ENCODE measurements around the gene SQSTM1. TPM values are rescaled to one million over a fixed set of nuclear protein-coding genes. Genes with fewer than 3 reads are reported as not detected.
A peak's percentile ranks its signal among the peaks of the same experiment; 100 is the strongest.

The SQSTM1 gene
- total RNA-seq, 1 experiment from 2014 or later, result 78.5 TPM

DNA sequence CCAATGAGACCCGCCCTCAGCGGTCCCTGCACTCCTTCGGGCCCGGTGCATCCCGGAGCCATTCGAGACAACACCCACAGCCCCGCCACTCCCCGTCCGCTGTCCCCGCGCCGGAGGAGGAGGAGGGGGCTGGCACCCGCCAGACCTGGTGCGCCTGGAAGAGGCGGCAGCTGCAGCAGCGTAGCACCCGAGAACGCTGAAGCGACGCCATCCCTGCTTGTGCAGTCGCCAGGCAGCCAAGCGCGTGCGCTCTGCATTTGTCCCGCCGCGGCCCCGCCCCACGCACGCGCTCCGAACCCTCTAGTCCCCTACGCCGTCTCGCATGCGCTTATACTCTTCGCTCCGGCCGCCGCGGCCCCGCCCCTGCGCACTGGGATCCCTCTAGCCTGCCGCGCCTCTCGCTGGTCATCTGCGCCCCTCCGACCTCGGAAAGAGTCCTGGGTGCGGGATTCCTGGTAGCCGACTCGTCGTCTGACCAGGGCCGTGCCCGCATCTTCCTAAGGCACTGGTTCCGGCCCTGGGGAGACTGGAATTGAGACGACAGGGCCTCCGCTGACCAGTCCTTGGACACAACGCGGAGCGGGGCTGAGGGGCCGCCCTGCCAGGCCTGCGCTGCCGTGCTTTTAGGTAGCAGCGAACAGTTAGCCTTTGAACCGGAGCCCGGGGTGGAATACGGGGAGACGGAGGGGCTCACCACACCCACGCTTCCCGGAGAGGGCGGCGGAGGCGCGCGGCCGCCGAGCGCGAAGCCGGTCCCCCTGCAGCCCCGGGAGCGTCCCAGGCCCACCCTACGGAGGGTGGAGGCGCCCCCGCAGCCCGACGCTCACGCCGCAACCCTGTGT lies 38.1 kb downstream of the SQSTM1 start, which contains the start of gene MRNIP (continued):
- no peak for TF ChIP-seq ZNF425 (CRISPR knock-in tag; conservative IDR thresholded peaks at IDR 0.05)
- TF ChIP-seq MXD4 (CRISPR knock-in tag; IDR thresholded peaks at IDR 0.05; ENCODE audit: borderline replicate concordance), result no peak
- TF ChIP-seq ZNF219 (CRISPR knock-in tag; IDR thresholded peaks at IDR 0.05; ENCODE audit: borderline replicate concordance), result 0 out of 2 replicates have a peak, but pooled peaks have one; percentile 38
- TF ChIP-seq, protein P1, sequence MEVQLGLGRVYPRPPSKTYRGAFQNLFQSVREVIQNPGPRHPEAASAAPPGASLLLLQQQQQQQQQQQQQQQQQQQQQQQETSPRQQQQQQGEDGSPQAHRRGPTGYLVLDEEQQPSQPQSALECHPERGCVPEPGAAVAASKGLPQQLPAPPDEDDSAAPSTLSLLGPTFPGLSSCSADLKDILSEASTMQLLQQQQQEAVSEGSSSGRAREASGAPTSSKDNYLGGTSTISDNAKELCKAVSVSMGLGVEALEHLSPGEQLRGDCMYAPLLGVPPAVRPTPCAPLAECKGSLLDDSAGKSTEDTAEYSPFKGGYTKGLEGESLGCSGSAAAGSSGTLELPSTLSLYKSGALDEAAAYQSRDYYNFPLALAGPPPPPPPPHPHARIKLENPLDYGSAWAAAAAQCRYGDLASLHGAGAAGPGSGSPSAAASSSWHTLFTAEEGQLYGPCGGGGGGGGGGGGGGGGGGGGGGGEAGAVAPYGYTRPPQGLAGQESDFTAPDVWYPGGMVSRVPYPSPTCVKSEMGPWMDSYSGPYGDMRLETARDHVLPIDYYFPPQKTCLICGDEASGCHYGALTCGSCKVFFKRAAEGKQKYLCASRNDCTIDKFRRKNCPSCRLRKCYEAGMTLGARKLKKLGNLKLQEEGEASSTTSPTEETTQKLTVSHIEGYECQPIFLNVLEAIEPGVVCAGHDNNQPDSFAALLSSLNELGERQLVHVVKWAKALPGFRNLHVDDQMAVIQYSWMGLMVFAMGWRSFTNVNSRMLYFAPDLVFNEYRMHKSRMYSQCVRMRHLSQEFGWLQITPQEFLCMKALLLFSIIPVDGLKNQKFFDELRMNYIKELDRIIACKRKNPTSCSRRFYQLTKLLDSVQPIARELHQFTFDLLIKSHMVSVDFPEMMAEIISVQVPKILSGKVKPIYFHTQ (CRISPR knock-in tag; IDR thresholded peaks at IDR 0.05), result no peak
- TF ChIP-seq NFYB (CRISPR knock-in tag; conservative IDR thresholded peaks at IDR 0.05; ENCODE audit: low read depth), result no peak
- no peak for TF ChIP-seq JAZF1 (CRISPR knock-in tag; IDR thresholded peaks at IDR 0.05)
- TF ChIP-seq ARID4B (CRISPR knock-in tag; IDR thresholded peaks at IDR 0.05; ENCODE audit: borderline replicate concordance), result no peak
- peak; percentile 93 for TF ChIP-seq FOXK1 (CRISPR knock-in tag; IDR thresholded peaks at IDR 0.05)
- no peak for TF ChIP-seq GTF2I (CRISPR knock-in tag; conservative IDR thresholded peaks at IDR 0.05)
- TF ChIP-seq CREB1 (CRISPR knock-in tag; IDR thresholded peaks at IDR 0.05), result peak; percentile 68; the same call in 1 of the 2 replicates
- no peak for TF ChIP-seq ATF1 (CRISPR knock-in tag; IDR thresholded peaks at IDR 0.05)
- no peak for TF ChIP-seq ZNF138 (CRISPR knock-in tag; conservative IDR thresholded peaks at IDR 0.05)
- TF ChIP-seq, protein P2, sequence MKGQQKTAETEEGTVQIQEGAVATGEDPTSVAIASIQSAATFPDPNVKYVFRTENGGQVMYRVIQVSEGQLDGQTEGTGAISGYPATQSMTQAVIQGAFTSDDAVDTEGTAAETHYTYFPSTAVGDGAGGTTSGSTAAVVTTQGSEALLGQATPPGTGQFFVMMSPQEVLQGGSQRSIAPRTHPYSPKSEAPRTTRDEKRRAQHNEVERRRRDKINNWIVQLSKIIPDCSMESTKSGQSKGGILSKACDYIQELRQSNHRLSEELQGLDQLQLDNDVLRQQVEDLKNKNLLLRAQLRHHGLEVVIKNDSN (CRISPR knock-in tag; IDR thresholded peaks at IDR 0.05), result peak; percentile 43; the same call in 1 of the 2 replicates
- no peak; the same call in 1 of the 2 replicates for TF ChIP-seq GABPB1 (CRISPR knock-in tag; IDR thresholded peaks at IDR 0.05)
- TF ChIP-seq, protein P3, sequence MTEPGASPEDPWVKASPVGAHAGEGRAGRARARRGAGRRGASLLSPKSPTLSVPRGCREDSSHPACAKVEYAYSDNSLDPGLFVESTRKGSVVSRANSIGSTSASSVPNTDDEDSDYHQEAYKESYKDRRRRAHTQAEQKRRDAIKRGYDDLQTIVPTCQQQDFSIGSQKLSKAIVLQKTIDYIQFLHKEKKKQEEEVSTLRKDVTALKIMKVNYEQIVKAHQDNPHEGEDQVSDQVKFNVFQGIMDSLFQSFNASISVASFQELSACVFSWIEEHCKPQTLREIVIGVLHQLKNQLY (CRISPR knock-in tag; IDR thresholded peaks at IDR 0.05), result no peak
- TF ChIP-seq, protein P4, sequence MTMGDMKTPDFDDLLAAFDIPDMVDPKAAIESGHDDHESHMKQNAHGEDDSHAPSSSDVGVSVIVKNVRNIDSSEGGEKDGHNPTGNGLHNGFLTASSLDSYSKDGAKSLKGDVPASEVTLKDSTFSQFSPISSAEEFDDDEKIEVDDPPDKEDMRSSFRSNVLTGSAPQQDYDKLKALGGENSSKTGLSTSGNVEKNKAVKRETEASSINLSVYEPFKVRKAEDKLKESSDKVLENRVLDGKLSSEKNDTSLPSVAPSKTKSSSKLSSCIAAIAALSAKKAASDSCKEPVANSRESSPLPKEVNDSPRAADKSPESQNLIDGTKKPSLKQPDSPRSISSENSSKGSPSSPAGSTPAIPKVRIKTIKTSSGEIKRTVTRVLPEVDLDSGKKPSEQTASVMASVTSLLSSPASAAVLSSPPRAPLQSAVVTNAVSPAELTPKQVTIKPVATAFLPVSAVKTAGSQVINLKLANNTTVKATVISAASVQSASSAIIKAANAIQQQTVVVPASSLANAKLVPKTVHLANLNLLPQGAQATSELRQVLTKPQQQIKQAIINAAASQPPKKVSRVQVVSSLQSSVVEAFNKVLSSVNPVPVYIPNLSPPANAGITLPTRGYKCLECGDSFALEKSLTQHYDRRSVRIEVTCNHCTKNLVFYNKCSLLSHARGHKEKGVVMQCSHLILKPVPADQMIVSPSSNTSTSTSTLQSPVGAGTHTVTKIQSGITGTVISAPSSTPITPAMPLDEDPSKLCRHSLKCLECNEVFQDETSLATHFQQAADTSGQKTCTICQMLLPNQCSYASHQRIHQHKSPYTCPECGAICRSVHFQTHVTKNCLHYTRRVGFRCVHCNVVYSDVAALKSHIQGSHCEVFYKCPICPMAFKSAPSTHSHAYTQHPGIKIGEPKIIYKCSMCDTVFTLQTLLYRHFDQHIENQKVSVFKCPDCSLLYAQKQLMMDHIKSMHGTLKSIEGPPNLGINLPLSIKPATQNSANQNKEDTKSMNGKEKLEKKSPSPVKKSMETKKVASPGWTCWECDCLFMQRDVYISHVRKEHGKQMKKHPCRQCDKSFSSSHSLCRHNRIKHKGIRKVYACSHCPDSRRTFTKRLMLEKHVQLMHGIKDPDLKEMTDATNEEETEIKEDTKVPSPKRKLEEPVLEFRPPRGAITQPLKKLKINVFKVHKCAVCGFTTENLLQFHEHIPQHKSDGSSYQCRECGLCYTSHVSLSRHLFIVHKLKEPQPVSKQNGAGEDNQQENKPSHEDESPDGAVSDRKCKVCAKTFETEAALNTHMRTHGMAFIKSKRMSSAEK (CRISPR knock-in tag; IDR thresholded peaks at IDR 0.05; ENCODE audit: borderline replicate concordance), result no peak
- TF ChIP-seq ERG (CRISPR knock-in tag; IDR thresholded peaks at IDR 0.05), result no peak
- peak; percentile 89; the same call in 1 of the 2 replicates for TF ChIP-seq SP1 (CRISPR knock-in tag; conservative IDR thresholded peaks at IDR 0.05)
- peak; percentile 87 for TF ChIP-seq ZBTB43 (CRISPR knock-in tag; IDR thresholded peaks at IDR 0.05)
- no peak for TF ChIP-seq JUN (CRISPR knock-in tag; IDR thresholded peaks at IDR 0.05)

Measured in WTC11 (cell line).